SK-N-MC (cell line): Measurements from ENCODE around the gene DIP2C.

Experiments used
- EZH2 ChIP-seq: fragments of 200-600 bp; sonication (generic); IDR thresholded peaks from one replicate; pipeline ENCODE4 v1.6.1; 2017; ENCODE audit warnings: antibody characterized with exemption
- POLR2AphosphoS5 ChIP-seq: IDR thresholded peaks from 2 replicates; pipeline ENCODE4 v1.6.1; 2012; ENCODE audit warnings: mild to moderate bottlenecking, low read depth, low read length, borderline replicate concordance

DNA sequence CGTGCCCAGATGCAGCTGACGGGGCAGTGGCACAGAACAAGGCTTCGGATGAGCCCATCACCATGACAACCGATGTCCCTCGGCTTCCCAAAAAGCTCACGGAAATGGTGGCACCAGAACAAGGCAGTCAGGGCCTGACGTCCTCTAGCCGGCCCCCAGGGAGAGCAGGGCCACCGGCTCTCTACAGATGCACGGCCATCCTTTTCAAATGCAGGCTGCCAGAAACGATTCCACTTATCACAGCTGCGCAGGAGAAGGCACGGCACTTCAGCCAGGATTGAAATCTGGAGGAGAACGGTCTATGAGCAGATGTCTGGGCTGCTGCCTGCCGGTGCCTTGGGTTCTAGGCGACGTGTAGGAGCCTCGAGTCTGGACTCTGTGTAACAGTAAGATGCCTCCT is 330.4 kb downstream of the DIP2C start:
- TF ChIP-seq EZH2 (no peak), POLR2AphosphoS5 (no peak)
